Measurements from ENCODE around the gene RBP7. TPM values are rescaled to one million over a fixed set of nuclear protein-coding genes. Genes with fewer than 3 reads are reported as not detected.

The RBP7 gene
- total and polyA plus RNA-seq, 10 of the 15 experiments (the other 5 are each of a cell fraction or from before 2014, with no cell fraction given): 0.20 TPM; not detected in 9

DNA sequence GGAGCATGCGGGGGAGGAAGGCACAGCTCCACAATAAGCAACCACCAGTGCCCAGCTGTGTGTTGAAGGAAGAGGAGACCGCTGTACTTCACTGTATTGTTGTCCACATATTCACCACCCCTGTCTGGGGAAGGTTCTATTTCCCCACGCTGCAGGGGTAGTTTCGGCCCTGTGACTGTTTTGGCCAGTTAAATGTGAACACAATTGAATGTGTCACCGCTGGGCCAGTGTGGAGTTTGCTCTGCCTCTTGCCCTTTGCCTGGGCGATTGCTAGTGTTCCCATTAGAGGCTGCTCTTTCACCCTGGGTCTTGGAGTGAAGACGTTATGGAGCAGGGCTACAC lies 68.3 kb downstream of the RBP7 start:
- Histone ChIP-seq H4K20me1 (ENCODE audit: control insufficient read depth, insufficient read depth) (no peaks in the 10 kb centered on the region), H3K27ac (ENCODE audit: control insufficient read depth, insufficient read depth) (no peak overlapping the region), H3K79me2 (ENCODE audit: control insufficient read depth, insufficient read depth, low read length) (peaks cover 4% of the 10 kb centered on the region), H2AFZ (ENCODE audit: control insufficient read depth, low read depth, low read length) (no peak overlapping the region), H3K4me1 (ENCODE audit: control insufficient read depth, insufficient read depth, low read length) (peaks cover 9% of the 10 kb centered on the region), H3K27me3 (replicated peaks in 1 of 2; ENCODE audit: control insufficient read depth in 2 of 2, insufficient read depth in 2 of 2, low read length in 1 of 2) (no peaks in the 10 kb centered on the region), H3K4me2 (ENCODE audit: control insufficient read depth, insufficient read depth) (no peak overlapping the region), H3K9me3 (replicated peaks; ENCODE audit: control insufficient read depth, insufficient read depth, low read length) (no peaks in the 10 kb centered on the region), H3K4me3 (no peak overlapping the region), H3K36me3 (ENCODE audit: control insufficient read depth in 2 of 2, insufficient read depth in 2 of 2, low read length in 1 of 2) (no peaks in the 10 kb centered on the region), H3K9ac (ENCODE audit: control insufficient read depth, insufficient read depth, low read length) (no peak overlapping the region)
- intact Hi-C loops (cut with micrococcal nuclease; ENCODE audit: unreplicated experiment) (no loop called here), in situ Hi-C loops (cut with MboI) (no loop called here)
- ChIA-PET CTCF (no interaction called here), POLR2A (no interaction called here), SMC1A (ENCODE audit: uncharacterized antibody, unreplicated experiment) (no interaction called here), RAD21 (ENCODE audit: unreplicated experiment) (no interaction called here)
- no TSS peak for BruUV-seq (replicated peaks)
- 98% methylated on average over 7 of the region's 7 CpGs for WGBS (ENCODE audit: insufficient coverage, insufficient replicate concordance, low lambda C conversion rate, missing lambda C conversion rate)
- ATAC-seq (no peak), FAIRE-seq (no peak), DNase-seq (ENCODE audit: low read depth, low spot score) (no peak)
- TF ChIP-seq NR2C1 (IDR thresholded peaks at IDR 0.05): no peak
- no peak for TF ChIP-seq PAX8 (IDR thresholded peaks at IDR 0.05)
- TF ChIP-seq, protein P1, sequence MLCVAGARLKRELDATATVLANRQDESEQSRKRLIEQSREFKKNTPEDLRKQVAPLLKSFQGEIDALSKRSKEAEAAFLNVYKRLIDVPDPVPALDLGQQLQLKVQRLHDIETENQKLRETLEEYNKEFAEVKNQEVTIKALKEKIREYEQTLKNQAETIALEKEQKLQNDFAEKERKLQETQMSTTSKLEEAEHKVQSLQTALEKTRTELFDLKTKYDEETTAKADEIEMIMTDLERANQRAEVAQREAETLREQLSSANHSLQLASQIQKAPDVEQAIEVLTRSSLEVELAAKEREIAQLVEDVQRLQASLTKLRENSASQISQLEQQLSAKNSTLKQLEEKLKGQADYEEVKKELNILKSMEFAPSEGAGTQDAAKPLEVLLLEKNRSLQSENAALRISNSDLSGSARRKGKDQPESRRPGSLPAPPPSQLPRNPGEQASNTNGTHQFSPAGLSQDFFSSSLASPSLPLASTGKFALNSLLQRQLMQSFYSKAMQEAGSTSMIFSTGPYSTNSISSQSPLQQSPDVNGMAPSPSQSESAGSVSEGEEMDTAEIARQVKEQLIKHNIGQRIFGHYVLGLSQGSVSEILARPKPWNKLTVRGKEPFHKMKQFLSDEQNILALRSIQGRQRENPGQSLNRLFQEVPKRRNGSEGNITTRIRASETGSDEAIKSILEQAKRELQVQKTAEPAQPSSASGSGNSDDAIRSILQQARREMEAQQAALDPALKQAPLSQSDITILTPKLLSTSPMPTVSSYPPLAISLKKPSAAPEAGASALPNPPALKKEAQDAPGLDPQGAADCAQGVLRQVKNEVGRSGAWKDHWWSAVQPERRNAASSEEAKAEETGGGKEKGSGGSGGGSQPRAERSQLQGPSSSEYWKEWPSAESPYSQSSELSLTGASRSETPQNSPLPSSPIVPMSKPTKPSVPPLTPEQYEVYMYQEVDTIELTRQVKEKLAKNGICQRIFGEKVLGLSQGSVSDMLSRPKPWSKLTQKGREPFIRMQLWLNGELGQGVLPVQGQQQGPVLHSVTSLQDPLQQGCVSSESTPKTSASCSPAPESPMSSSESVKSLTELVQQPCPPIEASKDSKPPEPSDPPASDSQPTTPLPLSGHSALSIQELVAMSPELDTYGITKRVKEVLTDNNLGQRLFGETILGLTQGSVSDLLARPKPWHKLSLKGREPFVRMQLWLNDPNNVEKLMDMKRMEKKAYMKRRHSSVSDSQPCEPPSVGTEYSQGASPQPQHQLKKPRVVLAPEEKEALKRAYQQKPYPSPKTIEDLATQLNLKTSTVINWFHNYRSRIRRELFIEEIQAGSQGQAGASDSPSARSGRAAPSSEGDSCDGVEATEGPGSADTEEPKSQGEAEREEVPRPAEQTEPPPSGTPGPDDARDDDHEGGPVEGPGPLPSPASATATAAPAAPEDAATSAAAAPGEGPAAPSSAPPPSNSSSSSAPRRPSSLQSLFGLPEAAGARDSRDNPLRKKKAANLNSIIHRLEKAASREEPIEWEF (IDR thresholded peaks at IDR 0.05; ENCODE audit: insufficient replicate concordance, low read depth, low read length): no peak
- no peak for TF ChIP-seq JUNB (IDR thresholded peaks at IDR 0.05)
- TF ChIP-seq TBL1XR1 (IDR thresholded peaks at IDR 0.05; ENCODE audit: low read depth, low read length): no peak
- TF ChIP-seq PML (IDR thresholded peaks at IDR 0.05; ENCODE audit: low read length): no peak
- TF ChIP-seq CHD1 (IDR thresholded peaks at IDR 0.05; ENCODE audit: low read depth, low read length): no peak
- TF ChIP-seq, protein P2, sequence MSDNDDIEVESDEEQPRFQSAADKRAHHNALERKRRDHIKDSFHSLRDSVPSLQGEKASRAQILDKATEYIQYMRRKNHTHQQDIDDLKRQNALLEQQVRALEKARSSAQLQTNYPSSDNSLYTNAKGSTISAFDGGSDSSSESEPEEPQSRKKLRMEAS (IDR thresholded peaks at IDR 0.05; ENCODE audit: low read depth, low read length): no peak
- TF ChIP-seq PAX5 (IDR thresholded peaks at IDR 0.05; ENCODE audit: borderline replicate concordance, low read depth, low read length): no peak
- TF ChIP-seq, protein P3, sequence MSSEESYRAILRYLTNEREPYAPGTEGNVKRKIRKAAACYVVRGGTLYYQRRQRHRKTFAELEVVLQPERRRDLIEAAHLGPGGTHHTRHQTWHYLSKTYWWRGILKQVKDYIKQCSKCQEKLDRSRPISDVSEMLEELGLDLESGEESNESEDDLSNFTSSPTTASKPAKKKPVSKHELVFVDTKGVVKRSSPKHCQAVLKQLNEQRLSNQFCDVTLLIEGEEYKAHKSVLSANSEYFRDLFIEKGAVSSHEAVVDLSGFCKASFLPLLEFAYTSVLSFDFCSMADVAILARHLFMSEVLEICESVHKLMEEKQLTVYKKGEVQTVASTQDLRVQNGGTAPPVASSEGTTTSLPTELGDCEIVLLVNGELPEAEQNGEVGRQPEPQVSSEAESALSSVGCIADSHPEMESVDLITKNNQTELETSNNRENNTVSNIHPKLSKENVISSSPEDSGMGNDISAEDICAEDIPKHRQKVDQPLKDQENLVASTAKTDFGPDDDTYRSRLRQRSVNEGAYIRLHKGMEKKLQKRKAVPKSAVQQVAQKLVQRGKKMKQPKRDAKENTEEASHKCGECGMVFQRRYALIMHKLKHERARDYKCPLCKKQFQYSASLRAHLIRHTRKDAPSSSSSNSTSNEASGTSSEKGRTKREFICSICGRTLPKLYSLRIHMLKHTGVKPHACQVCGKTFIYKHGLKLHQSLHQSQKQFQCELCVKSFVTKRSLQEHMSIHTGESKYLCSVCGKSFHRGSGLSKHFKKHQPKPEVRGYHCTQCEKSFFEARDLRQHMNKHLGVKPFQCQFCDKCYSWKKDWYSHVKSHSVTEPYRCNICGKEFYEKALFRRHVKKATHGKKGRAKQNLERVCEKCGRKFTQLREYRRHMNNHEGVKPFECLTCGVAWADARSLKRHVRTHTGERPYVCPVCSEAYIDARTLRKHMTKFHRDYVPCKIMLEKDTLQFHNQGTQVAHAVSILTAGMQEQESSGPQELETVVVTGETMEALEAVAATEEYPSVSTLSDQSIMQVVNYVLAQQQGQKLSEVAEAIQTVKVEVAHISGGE (CRISPR knock-in tag; IDR thresholded peaks at IDR 0.05): no peak
